Liver (tissue), 9 donors: ENCODE data around the gene MANBA. TPM values are rescaled to one million over a fixed set of nuclear protein-coding genes. Genes with fewer than 3 reads are reported as not detected.
"Not testable (repeated sequence)": the region's sequence is repeated elsewhere in the genome, so short reads cannot be mapped to it uniquely, and the experiment has no call there.

ENCODE experiments used
- DNase-seq: peaks from one replicate; pipeline ENCODE4 v3.0.0-alpha.2; 2017; ENCODE audit warnings: low spot score
- H3K27ac ChIP-seq, 2 donors: one replicate each; pipeline ENCODE4 v1.7.0; 2013; ENCODE audit warnings: inconsistent platforms in 2 of 2, low read length in 2 of 2, control low read depth in 1 of 2, low read depth in 1 of 2, mild to moderate bottlenecking in 1 of 2
- H3K27me3 ChIP-seq, 4 donors: one replicate each; pipeline versions ENCODE4 v1.6.1 to v1.7.0; 2013; ENCODE audit warnings: low read length in 3 of 4, inconsistent platforms in 1 of 4, mild to moderate bottlenecking in 1 of 4, moderate library complexity in 1 of 4; ENCODE audit not compliant: control insufficient read depth in 4 of 4, insufficient read depth in 4 of 4
- H3K36me3 ChIP-seq, 4 donors: one replicate each; pipeline versions ENCODE4 v1.6.1 to v1.7.0; 2013; ENCODE audit warnings: low read length in 3 of 4, mild to moderate bottlenecking in 3 of 4, low read depth in 1 of 4, moderate library complexity in 1 of 4; ENCODE audit not compliant: control insufficient read depth in 4 of 4, insufficient read depth in 3 of 4
- H3K4me1 ChIP-seq, 4 donors: one replicate each; pipeline versions ENCODE4 v1.6.1 to v1.7.0; 2013; ENCODE audit warnings: low read length in 3 of 4, mild to moderate bottlenecking in 3 of 4, moderate library complexity in 1 of 4; ENCODE audit not compliant: control insufficient read depth in 4 of 4, insufficient read depth in 4 of 4
- H3K4me3 ChIP-seq, 3 donors: one replicate each; pipeline versions ENCODE4 v1.6.1 to v1.7.0; 2013; ENCODE audit warnings: low read length in 3 of 3, control low read depth in 1 of 3, low read depth in 1 of 3, mild to moderate bottlenecking in 1 of 3
- H3K9ac ChIP-seq, 2 donors: one replicate each; pipeline ENCODE4 v1.7.0; 2013; ENCODE audit warnings: low read length in 2 of 2, mild to moderate bottlenecking in 2 of 2, moderate library complexity in 2 of 2, control low read depth in 1 of 2, low read depth in 1 of 2
- H3K9me3 ChIP-seq, 4 donors: one replicate each; pipeline versions ENCODE4 v1.6.1 to v1.7.0; 2013; ENCODE audit warnings: low read length in 3 of 4; ENCODE audit not compliant: control insufficient read depth in 4 of 4
- CTCF ChIP-seq: fragments of 150-350 bp; IDR thresholded peaks from 2 replicates; pipeline ENCODE4 v1.5.1; 2017; ENCODE audit warnings: improper control_type of control experiment, low read depth, low read length; ENCODE audit not compliant: missing input control
- EGR1 ChIP-seq, 2 donors: IDR thresholded peaks; 2 replicates each; pipeline ENCODE4 v1.6.1; 2016 to 2018; ENCODE audit warnings: antibody characterized with exemption in 2 of 2, low read depth in 2 of 2
- FOXA1 ChIP-seq: IDR thresholded peaks from 2 replicates; pipeline ENCODE4 v1.6.1; 2016; ENCODE audit warnings: antibody characterized with exemption
- GABPA ChIP-seq, 2 donors: IDR thresholded peaks in 1 of 2; conservative IDR thresholded peaks in 1 of 2; 2 replicates each; pipeline ENCODE4 v1.6.1; 2016; ENCODE audit warnings: antibody characterized with exemption in 2 of 2, mild to moderate bottlenecking in 1 of 2, moderate library complexity in 1 of 2
- HNF4A ChIP-seq, 2 donors: conservative IDR thresholded peaks; 2 replicates each; pipeline ENCODE4 v1.6.1; 2016; ENCODE audit warnings: antibody characterized with exemption in 2 of 2, mild to moderate bottlenecking in 2 of 2
- HNF4G ChIP-seq: IDR thresholded peaks from 2 replicates; pipeline ENCODE4 v1.6.1; 2016; ENCODE audit warnings: antibody characterized with exemption
- JUND ChIP-seq, 2 donors: IDR thresholded peaks; 2 replicates each; pipeline ENCODE4 v1.6.1; 2016; ENCODE audit warnings: antibody characterized with exemption in 2 of 2
- MAX ChIP-seq: IDR thresholded peaks from 2 replicates; pipeline ENCODE4 v1.6.1; 2016; ENCODE audit warnings: antibody characterized with exemption
- NR2F2 ChIP-seq: IDR thresholded peaks from 2 replicates; pipeline ENCODE4 v1.6.1; 2016; ENCODE audit warnings: antibody characterized with exemption
- RAD21 ChIP-seq, 2 donors: IDR thresholded peaks; 2 replicates each; pipeline ENCODE4 v1.6.1; 2016; ENCODE audit warnings: antibody characterized with exemption in 2 of 2, mild to moderate bottlenecking in 2 of 2
- REST ChIP-seq: IDR thresholded peaks from 2 replicates; pipeline ENCODE4 v1.6.1; 2016; ENCODE audit warnings: antibody characterized with exemption, mild to moderate bottlenecking
- RXRA ChIP-seq, 2 donors: IDR thresholded peaks; 2 replicates each; pipeline ENCODE4 v1.6.1; 2017 to 2018; ENCODE audit warnings: antibody characterized with exemption in 2 of 2, mild to moderate bottlenecking in 1 of 2
- SP1 ChIP-seq: IDR thresholded peaks from 2 replicates; pipeline ENCODE4 v1.6.1; 2018; ENCODE audit warnings: antibody characterized with exemption, mild to moderate bottlenecking
- YY1 ChIP-seq: IDR thresholded peaks from 2 replicates; pipeline ENCODE4 v1.6.1; 2016; ENCODE audit warnings: antibody characterized with exemption, mild to moderate bottlenecking
- ZBTB33 ChIP-seq: IDR thresholded peaks from 2 replicates; pipeline ENCODE4 v1.6.1; 2016; ENCODE audit warnings: antibody characterized with exemption
- WGBS: extraction: QIAGEN DNeasy Blood & Tissue Kit; methylation state at CpG from one replicate; pipeline ENCODE4 v1.1.7; 2013; 5-methylcytosine and 5-hydroxymethylcytosine counted together
- polyA plus RNA-seq, 2 donors: library from polyadenylated mRNA; stranded (reverse) in 1 of 2; unstranded in 1 of 2; fragments of 200-250 nt in 1 of 2; fragments of >200 nt in 1 of 2; fragmentation: Nextera tagmentation in 1 of 2; extraction: Ambion mirVana in 1 of 2; gene quantifications; one replicate each; pipeline versions ENCODE4 v1.2.1 to v1.2.3, GENCODE V29; 2013 to 2015
- total RNA-seq, 2 donors: library from RNA; depleted of rRNA; stranded (reverse); fragments of >200 nt; gene quantifications; one replicate each; pipeline ENCODE4 v1.2.3, GENCODE V29; 2014
- donor health status: healthy.
- donor health status: healthy.
- donor health status: healthy.
- donor health status: healthy.
- donor health status: healthy.

Gene MANBA
- total and polyA plus RNA-seq, 4 donors: 7.1 to 24.2 (median 15.5) TPM

- peaks cover 0 to 5% (median 2%) of the 10 kb centered on the region in 4 donors for H3K36me3 ChIP-seq
- DNase-seq: no peak
- no peaks in the 10 kb centered on the region for H3K27me3 ChIP-seq
- H3K27ac ChIP-seq: no peak overlapping the region
- peaks cover 0 to 4% (median 2%) of the 10 kb centered on the region in 4 donors for H3K4me1 ChIP-seq
- WGBS: 50% methylated on average over 1 of the region's 1 CpG
- TF ChIP-seq REST: no peak
- TF ChIP-seq MAX: no peak
- peak in 1 of 2 donors; percentile 30 for TF ChIP-seq RXRA (IDR thresholded peaks at IDR 0.05)
- TF ChIP-seq YY1: no peak
- no peak for TF ChIP-seq CTCF
- TF ChIP-seq ZBTB33: no peak
- no peak for TF ChIP-seq NR2F2
- TF ChIP-seq FOXA1: no peak
- no peak for TF ChIP-seq GABPA (IDR thresholded peaks at IDR 0.05 in 1 of 2, conservative IDR thresholded peaks at IDR 0.05 in 1 of 2)
- no peak for TF ChIP-seq JUND (IDR thresholded peaks at IDR 0.05)
- peak; percentile 8 to 9 for TF ChIP-seq HNF4A (conservative IDR thresholded peaks at IDR 0.05)
- TF ChIP-seq RAD21 (IDR thresholded peaks at IDR 0.05): peak in 1 of 2 donors; percentile 10
- no peak overlapping the region for H3K4me3 ChIP-seq
- H3K9ac ChIP-seq: no peak overlapping the region
- no peaks in the 10 kb centered on the region for H3K9me3 ChIP-seq
These were observed 43.2 kb downstream of the MANBA start for GRCh38 chr4:102717448-102718092.

GRCh38 chr4:102715057-102715456 is 45.7 kb downstream of the MANBA start:
- Histone ChIP-seq H3K36me3 (peaks cover 0 to 8% (median 2%) of the 10 kb centered on the region in 4 donors), H3K4me3 (no peak overlapping the region), H3K27me3 (no peaks in the 10 kb centered on the region), H3K9me3 (no peaks in the 10 kb centered on the region), H3K27ac (no peak overlapping the region), H3K9ac (no peak overlapping the region), H3K4me1 (peaks cover 0 to 4% (median 2%) of the 10 kb centered on the region in 4 donors)
- DNase-seq: no peak
- TF ChIP-seq RXRA (IDR thresholded peaks at IDR 0.05) (no peak), GABPA (IDR thresholded peaks at IDR 0.05 in 1 of 2, conservative IDR thresholded peaks at IDR 0.05 in 1 of 2) (no peak), RAD21 (IDR thresholded peaks at IDR 0.05) (peak in 1 of 2 donors; percentile 4), FOXA1 (no peak), SP1 (no peak), NR2F2 (no peak), HNF4G (no peak), EGR1 (IDR thresholded peaks at IDR 0.05; ENCODE audit: low read depth in 2 of 2) (no peak)
- WGBS: 98% methylated on average over 1 of the region's 1 CpG

- not testable (repeated sequence) for DNase-seq, H3K4me1 ChIP-seq, H3K36me3 ChIP-seq, H3K9me3 ChIP-seq, H3K27ac ChIP-seq, H3K4me3 ChIP-seq, H3K27me3 ChIP-seq, H3K9ac ChIP-seq
- 92% methylated on average over 3 of the region's 3 CpGs for WGBS
These were observed 47.0 kb downstream of the MANBA start for GRCh38 chr4:102713774-102714173.
